DMS 273 treated with DMSO at 0.1 percent for 48 hours (cell line): Measurements from ENCODE around the gene SPDYE2B.
"Not testable (repeated sequence)": the region's sequence is repeated elsewhere in the genome, so short reads cannot be mapped to it uniquely, and the experiment has no call there.

Experiments
- DNase-seq: peaks from one replicate; lab custom pipeline; 2025; lab: John Stamatoyannopoulos, UW

The SPDYE2B gene, protein sequence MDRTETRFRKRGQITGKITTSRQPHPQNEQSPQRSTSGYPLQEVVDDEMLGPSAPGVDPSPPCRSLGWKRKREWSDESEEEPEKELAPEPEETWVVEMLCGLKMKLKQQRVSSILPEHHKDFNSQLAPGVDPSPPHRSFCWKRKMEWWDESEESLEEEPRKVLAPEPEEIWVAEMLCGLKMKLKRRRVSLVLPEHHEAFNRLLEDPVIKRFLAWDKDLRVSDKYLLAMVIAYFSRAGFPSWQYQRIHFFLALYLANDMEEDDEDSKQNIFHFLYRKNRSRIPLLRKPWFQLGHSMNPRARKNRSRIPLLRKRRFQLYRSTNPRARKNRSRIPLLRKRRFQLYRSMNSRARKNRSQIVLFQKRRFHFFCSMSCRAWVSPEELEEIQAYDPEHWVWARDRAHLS

DNA sequence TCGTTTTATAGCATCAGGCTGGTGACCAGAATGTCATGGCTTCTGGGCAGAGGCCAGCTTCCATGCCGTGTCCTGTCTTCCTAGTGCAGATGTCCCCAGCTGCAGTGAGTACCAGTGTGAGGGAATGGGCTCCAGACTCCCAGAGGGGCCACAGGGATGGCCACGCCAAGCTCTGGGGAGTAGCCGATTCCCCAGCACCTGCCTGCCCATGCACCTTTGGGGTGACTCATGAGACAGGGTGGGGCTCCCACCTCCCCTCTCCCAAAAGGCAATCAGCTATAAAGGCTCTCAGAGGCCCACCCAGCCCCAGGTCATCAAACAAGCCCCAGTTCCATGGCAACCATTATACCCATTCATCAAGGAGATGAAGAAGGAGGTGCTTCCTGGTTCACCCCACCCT is at the start of gene SPDYE2B:
Gene SPDYE2B, plus strand, starts transcription at position 396 of the 400 bp plus-strand sequence. CDS start 2,030 bp downstream, outside the sequence.
- DNase-seq = not testable (repeated sequence)

DNA sequence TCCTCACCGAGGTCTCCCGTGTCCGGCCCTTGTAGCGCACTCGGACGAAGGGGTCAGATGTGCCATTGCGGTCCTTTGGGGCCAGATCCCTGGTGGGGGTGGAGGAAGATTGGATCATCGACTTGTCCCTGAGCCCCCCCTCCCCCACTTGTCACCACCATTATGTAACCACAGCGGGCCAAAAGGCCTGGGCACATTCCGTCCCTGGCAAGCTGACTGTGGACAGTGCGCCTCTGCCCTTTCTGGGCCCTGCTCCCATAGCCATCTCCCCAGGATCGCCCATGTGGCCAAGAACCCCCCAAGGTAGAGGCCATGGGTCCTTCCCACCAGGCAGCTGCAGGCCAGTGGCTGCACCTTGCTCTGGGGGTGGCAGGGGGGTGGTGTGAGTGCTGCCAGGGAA is 47.8 kb upstream of the SPDYE2B start:
- not testable (repeated sequence) for DNase-seq

DNA sequence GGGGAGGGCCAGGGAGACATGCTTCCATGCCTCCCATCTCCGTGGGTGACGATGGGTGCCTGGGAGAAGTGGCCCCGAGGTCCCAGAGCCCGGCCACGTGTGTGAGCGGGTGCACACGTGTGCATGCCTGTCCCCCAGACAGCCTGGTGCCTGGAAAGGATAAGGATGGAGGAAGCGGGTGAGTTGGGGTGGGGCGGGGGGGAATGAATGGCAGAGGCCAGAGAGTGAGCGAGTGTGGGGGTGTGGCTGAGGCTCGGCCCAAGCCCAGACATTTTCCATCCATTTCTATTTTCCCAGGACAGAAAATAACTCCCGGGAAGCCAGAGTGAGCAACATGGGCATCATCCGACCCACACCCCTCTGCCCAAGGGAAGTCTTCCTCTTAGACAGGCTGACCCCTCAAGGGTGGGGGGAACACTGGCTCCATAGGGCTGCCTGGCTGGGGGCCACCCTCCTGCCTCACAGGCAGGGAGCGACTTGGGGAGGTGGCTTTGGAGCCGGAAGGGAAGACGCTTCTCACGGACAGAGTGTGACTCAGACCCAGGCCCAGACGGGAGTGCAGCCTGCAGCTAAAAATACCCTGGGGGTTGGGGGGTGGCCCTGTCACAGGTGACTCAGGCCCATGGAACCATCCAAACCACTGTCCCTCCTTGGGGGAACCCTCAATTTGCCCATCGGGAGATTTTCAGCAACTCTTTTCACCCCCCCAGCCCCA is 45.5 kb upstream of the SPDYE2B start:
- DNase-seq = not testable (repeated sequence)

DNA sequence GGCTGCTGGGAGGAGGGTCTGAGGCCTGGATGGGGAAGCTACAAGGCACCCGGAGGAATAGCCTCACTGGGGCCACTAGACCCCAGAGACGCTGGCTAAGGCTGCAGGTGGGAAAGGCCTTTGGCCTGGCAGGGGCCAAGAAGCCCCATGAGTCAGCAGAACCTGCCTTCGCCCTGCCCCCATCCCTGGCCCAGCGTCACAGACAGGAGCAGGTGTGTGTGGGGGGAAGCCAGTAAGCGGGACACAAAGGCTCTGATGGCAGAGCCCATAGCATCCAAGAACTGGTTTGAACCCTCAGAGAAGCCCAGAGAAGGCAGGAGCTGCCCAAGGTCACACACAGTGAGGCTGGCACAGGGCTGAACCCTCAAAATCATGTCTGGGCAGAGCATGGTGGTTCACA is 43.3 kb upstream of the SPDYE2B start:
- not testable (repeated sequence) for DNase-seq

DNA sequence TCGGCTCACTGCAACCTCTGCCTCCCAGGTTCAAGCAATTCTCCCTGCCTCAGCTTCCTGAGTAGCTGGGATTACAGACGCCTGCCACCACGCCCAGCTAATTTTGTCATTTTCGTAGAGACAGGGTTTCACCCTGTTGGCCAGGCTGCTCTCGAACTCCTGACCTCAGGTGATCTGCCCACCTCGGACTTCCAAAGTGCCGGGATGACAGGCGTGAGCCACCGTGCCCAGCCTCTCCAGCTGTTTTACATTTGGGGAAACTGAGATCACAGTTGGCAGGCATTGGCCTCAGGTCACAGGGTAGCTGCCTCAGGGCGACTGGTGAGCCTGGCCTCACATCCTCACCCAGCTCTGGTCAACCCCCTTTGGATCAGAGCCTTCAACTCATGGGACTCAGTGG is 40.4 kb upstream of the SPDYE2B start:
- DNase-seq = not testable (repeated sequence)

DNA sequence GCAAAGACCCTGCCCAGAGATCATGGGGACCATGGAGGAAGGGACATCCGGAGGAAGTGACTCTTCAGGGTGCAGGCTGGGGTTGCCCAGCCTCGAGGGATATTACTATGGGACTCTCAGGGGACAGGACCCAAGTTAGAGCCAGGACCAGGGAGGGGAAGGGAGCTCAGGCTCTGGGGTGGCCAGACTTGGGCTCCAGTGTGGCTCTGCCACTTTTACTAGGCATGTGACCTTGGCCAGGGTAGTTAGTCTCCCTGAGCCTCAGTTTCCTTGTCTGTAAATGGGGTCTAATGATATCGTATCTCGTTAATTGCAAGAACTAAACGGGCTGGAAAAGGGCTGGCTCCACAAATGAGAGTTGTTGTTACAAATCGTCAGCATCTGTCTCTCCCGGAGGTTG is 39.7 kb upstream of the SPDYE2B start:
- not testable (repeated sequence) for DNase-seq

DNA sequence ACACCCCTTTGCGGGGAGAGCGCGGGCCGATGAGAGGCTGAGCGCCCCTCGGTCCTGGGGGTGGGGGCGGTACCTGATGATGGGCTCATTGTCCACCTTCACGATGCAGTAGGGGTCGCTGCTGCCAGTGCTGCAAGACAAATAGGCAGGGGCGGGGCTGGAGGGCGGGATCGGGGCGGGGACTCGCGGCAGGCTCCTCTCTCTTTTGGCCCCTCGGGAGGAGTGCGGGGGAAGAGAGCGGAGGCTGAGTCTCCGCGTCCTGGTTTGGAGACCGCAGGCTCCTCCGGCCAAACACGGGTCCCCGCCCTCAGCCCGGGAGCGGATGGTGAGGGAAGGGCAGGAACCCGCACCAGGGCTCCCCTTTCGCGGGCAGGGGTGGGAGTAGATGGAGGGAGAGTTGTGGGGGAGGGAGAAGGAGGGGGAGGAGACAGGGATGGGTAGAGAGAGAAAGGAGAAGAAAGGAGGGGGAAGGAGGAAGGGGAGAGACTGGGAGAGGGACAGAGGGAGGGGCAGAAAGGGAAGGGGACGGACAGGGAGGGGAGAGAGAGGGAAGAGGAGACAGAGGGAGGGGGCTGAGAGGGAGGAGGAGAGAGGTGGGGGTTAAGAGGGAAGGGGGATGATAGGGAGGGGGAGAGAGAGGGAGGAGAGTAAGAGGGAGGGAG is 39.0 kb upstream of the SPDYE2B start:
- DNase-seq = not testable (repeated sequence)

DNA sequence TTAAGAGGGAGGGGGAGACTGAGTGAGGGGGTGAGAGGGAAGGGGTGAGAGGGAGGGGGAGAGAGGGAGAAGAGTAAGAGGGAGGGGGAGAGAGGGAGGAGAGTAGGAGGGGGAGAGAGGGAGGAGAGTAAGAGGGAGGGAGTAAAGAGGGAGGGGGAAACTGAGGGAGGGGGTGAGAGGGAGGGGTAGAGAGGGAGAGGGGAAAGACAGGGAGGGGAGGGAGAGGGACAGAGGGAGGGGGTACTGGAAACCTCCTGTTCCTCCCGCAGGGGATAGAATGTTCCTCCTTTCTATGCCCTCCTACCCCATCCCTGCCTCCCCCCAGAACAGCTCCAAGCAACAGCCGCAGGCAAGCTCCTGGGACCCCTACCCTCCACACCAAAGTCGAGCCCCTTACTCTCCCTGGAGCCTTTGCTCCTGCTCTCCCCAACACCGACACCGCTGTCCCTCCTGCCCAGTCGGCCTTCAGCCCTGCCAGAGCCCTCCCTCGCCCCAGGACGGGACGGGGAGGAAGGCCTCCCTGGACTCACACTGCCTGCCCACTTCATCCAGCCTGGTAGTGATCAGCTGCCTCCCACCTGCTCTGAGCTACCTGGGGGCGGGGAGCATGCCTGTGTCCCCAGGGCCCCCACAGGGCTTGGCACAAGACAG is 38.3 kb upstream of the SPDYE2B start:
- not testable (repeated sequence) for DNase-seq

DNA sequence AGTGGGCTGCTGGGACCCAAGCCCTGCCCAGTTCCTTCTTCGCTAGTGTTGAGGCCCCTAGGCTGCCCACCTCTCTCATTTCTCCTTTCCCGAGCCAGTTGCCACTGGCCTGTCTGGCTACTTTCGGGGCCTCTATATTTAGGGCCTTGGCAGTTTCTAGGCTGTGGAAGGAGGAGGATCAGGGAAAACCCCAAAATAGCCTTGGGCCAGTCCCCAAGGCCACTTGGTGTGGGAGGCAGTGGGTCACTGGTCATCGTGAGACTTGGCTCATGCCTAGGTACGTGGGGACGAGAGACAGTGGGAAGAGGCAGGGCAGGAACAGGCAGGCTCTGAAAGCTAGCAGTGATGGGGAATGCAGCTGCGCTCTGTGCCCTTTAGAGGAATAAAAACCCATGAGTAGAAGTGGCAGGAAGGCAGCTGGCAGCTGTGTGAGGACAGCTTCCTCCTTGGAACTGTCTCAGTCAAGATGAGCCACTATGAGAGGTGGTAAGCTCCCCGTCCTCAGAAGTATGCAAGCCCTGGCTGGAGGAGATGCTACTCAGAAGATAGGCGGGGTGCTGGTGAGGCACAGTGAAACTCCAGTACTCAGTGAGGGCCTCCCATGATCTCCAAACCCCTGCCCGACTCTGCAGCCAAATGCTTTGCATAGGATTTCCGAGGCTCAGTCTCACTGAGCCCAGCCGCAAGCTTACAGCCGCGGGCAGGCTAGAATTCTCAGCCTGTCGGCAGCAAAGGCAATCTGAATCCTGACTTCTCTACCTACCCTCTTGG is 36.4 kb upstream of the SPDYE2B start:
- not testable (repeated sequence) for DNase-seq

DNA sequence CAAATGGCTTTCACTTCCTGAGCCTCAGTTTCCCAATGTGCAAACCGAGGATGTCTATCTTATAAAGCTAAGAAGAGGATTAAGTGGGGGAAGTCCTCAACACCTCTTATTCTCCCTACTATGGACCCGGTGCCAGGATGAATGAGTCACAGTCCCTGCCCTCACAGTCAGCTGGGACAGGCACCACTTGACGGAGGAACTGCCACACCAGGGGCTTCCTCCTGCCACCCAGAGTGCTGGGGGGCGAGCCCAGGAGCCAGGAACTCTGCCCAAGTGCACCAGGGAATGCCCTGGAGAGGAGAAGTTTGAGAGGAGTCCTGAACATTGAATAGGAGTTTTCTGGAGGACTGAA is 35.8 kb upstream of the SPDYE2B start:
- not testable (repeated sequence) for DNase-seq

DNA sequence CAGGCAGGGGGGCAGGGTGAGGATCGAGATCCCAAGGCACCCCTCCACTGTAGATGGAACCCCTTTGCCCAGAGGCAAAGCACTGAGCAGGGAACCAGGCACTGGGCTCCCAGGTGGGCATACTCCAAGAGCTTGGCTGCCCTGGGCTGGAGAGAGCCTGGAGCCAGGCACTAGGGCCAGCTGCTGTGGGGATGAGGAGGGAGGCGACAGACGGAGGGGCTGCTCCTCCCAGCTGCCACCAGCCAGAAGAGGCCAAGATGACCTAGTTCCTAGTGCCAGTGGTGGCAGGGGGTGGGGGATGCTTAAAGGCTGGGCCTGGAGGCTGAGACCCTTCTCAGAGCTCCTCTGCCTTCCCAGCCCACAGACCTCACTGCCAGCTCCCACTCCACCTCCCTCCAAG is 35.2 kb upstream of the SPDYE2B start:
- DNase-seq = not testable (repeated sequence)

DNA sequence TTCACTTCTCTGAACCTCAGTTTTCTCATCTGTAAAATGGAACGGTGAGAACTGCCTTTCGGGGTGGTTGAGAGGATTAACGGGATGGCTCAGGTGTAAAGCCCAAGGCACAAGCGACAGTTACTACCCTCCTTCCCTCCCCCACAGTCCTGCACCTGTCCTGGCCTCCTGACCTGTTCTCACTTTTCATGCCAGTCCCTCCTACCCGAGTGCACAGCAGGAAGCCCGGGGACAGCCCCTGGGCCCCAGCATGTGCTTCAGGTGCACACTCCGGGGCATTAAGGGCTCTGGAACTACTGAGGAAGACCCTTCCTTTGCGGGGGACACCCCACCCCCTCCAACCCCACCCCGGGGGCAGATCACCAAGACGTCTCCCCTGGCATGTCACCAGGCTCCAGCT is 34.2 kb upstream of the SPDYE2B start:
- not testable (repeated sequence) for DNase-seq

DNA sequence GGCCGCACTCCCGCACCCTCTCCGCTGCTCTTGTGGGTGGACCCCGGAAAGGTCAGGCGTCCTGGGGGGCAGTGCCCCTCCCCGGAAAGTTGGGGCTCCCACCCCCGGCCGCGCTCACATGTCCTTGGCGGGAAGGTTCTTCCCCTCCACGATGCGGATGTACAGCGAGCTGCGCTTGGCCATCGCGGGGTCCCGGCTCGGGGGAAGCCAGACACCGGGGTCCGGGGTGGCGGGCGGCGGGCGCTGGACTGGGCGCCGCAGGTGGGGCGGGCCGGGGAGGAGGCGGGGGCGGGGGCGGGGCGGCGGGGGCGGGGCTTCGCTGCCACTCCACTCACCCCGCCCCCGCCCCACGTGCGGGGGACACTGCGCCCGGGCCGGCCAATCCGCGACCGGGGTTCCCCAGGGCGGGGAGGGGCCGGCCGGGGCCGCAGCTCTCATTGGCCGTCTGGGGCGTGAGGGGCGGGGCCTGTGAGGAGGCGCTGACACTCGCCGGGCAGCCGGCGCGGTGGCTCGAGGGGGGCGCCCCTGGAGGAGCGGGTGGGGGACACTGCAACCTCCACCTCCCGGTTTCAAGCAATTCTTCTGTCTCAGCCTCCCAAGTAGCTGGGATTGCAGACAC is 33.5 kb upstream of the SPDYE2B start, which contains the start of gene RASA4:
Gene RASA4, minus strand, starts transcription at position 250 of the 619 bp plus-strand sequence. Its CDS starts 67 bp downstream, at position 183.
- DNase-seq = not testable (repeated sequence)

DNA sequence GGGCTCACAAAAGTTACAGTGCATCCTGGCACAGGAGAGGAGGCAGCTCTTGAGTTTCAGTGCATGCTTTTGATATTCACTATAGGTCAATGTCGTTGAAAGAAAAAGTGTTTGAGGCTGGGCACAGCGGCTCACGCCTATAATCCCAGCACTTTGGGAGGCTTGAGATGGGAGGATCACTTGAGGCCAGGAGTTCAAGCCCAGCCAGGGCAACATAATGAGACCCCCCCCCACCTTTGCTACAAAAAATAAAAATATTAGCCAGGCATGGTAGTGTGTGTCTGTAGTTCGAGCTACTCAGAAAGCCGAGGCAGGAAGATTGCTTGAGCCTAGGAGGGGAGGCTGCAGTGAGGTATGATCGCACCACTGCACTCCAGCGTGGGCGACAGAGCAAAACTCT is 32.0 kb upstream of the SPDYE2B start:
- not testable (repeated sequence) for DNase-seq

DNA sequence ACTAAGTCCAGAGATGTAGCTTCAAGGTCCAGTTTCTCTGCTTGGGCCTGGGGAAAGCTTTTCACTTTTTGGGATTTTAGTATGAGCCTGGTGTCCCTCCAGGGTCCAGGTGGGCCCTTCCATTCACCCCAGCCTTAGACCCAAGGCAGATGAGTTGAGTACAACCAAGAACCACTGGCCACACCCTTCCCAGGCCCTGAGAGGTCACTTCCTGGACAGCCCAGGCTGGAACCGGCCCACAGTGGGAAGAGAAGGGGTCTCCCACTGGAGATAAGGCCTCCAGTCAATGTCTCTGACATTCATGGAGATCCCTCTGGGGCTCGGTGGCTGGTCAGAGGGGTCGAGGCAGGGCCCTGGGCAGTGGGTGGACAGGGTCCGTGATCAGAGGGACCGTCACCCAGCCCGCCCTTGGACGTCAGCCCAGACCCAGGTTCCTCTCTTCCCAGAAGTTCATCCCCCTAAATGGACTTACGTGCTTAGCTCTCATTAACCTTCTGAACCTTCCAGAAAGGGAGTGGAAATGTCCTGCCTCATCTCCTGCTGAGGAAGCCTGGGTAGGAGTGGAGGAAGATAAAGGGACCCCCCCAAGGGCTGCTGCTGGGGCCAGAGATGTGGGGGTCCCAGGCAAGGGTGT is 22.7 kb upstream of the SPDYE2B start:
- not testable (repeated sequence) for DNase-seq

DNA sequence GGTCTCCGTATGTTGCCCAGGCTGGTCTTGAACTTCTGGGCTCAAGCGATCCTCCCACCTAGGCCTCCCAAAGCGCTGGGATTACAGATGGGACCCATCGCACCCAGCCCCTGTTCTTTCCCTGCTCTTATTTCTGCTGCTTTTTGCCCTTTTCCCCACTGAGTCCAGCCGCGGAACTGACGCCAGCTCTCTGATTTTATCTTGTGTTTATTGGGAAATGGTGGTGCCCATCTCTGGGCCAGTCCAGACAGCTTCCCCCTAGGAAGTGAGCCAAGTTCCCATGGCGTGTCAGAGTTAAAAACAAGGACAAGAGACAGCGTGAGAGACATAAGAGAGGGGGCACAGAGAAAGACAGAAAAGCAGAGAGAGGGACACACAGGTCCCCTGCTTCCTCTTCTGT is 19.5 kb upstream of the SPDYE2B start:
- DNase-seq = not testable (repeated sequence)

DNA sequence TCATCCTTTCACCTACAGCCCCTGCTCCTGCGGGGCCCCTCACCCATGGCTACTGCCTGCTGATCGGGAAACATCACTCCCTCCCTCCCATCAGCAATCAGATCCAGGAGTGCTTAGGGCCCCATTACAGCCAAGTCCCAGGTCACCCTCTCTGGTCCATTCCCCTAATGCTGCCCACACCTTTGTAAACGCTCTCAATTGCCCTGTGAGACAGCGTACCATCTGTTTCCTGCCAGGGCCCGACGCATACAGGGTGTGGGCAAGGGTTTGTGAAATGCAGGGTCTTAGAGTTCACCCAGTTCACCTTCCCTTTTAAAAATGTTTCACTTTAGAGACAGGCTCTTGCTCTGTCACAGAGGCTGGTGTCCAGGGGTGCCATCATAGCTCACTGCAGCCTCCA is 15.8 kb upstream of the SPDYE2B start:
- not testable (repeated sequence) for DNase-seq

DNA sequence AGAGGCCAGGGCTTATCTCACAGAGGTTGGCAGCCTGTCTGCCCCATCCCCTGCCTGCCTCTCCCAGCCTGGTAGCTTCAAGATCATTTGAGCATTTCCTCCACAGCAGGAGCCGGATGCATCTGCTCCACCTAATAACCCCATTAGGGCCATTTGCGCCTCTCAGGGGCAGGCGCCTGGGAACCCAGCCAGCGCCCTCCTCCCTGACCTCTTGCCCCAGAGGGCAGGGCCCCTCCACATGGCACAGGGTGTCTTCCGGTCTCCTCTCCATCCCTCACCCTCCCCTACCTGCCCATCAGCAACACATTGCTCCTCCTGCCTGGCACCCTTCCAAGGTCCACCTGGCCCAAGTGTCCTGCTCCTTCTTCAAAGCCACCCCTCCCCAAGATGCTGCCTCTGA is 14.8 kb upstream of the SPDYE2B start:
- not testable (repeated sequence) for DNase-seq

DNA sequence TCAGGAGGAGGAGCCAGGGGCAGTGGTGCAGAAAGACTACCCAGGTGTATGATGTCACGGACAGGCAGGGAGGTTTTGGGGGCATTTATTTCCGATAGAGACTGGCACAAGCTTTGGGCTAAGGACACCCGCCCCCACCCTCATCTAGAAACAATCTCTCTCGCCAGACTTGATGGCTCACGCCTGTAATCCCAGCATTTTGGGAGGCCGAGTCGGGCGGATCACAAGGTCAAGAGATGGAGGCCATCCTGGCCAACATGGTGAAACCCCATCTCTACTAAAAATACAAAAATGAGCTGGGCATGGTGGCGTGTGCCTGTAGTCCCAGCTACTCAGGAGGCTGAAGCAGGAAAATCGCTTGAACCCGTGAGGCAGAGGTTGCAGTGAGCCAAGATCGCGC is 13.2 kb upstream of the SPDYE2B start:
- not testable (repeated sequence) for DNase-seq

DNA sequence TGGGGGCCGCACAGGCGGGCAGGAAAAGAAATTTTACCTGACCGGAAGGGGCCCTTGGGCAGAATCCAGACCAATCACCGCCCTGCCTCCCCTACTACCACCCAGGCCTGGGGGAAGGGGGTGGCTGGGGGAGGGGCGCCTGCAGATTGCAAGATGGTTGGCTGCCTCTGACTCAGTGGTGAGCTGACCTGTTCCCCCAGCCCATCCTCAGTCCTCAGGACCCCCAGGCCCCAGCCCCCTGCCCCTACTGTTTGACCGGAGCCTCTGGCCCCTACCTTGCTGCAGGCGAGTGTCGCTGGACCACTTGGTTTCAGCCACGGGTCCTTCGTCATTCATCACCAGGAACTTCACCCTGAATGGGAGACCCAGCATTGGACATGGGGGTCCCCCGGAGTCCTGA is 11.3 kb upstream of the SPDYE2B start:
- not testable (repeated sequence) for DNase-seq
